ENCODE results near the gene MTMR2.

MTMR2 gene

GRCh38 chr11:95923728-95924413 is at the start of gene MTMR2:
TSS of gene MTMR2 (minus strand) at chr11:95924107. CDS start at chr11:95923954, 153 bp downstream.
- TF ChIP-seq GATA3 (IDR thresholded peaks at IDR 0.05; ENCODE audit: low read depth, low read length) = no peak
- no peak; the same call in 1 of the 2 replicates for TF ChIP-seq GATA2 (IDR thresholded peaks at IDR 0.05; ENCODE audit: low read depth, low read length)

DNA sequence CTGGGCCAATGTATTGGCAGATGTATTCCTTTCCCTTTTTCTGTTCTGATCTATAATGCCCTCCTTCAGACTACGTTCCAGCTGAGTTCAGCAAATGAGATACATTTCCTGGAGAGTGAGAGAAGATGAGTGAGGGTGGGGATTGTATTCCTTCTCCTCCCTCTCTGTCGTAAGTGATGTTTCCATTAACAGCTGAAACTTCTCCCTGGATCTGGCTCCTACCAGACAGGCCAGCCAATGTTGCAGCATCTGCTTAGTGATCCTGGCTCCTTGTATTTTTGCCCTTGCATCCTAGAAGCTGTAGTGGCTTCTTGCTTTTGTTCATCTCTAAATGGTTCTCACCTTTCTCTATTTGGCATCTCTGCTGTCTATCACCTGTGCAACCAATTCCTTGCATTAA is 48.2 kb upstream of the MTMR2 start:
- no peak for TF ChIP-seq GATA3 (IDR thresholded peaks at IDR 0.05; ENCODE audit: low read depth, low read length)
- no peak for TF ChIP-seq GATA2 (IDR thresholded peaks at IDR 0.05; ENCODE audit: low read depth, low read length)

- TF ChIP-seq GATA2 (IDR thresholded peaks at IDR 0.05; ENCODE audit: low read depth, low read length) (no peak), GATA3 (IDR thresholded peaks at IDR 0.05; ENCODE audit: low read depth, low read length) (no peak)
Measured at GRCh38 chr11:95968585-95968984, 44.7 kb upstream of the MTMR2 start.

DNA sequence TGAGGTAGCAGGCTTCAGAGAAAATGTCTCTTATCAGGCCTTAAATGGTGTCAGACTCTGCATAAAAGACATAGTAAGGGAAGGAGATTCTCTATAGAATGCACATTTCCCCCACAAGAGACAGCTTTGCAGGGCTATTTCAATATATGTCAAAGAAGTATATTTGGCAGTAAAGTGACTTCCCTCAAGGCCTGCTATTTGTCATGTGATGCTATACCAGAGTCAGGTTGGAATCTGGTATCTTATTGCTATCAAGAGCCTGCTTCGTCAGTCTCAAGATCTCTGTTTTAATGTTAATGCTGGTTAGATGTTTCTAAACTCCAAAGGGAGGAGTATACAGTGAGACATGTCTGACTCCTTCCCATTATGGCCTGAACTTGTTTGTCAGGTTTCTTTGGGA is 40.4 kb upstream of the MTMR2 start:
- TF ChIP-seq GATA3 (IDR thresholded peaks at IDR 0.05; ENCODE audit: low read depth, low read length) (no peak), GATA2 (IDR thresholded peaks at IDR 0.05; ENCODE audit: low read depth, low read length) (no peak)

GRCh38 chr11:95961758-95962157 is 37.9 kb upstream of the MTMR2 start:
- no peak for TF ChIP-seq GATA2 (IDR thresholded peaks at IDR 0.05; ENCODE audit: low read depth, low read length)
- no peak for TF ChIP-seq GATA3 (IDR thresholded peaks at IDR 0.05; ENCODE audit: low read depth, low read length)

- no peak for TF ChIP-seq GATA3 (IDR thresholded peaks at IDR 0.05; ENCODE audit: low read depth, low read length)
- TF ChIP-seq GATA2 (IDR thresholded peaks at IDR 0.05; ENCODE audit: low read depth, low read length) = no peak
Measured at GRCh38 chr11:95950905-95951304, 27.0 kb upstream of the MTMR2 start.

GRCh38 chr11:95948637-95949036 is 24.7 kb upstream of the MTMR2 start:
- TF ChIP-seq GATA2 (IDR thresholded peaks at IDR 0.05; ENCODE audit: low read depth, low read length) = no peak
- no peak for TF ChIP-seq GATA3 (IDR thresholded peaks at IDR 0.05; ENCODE audit: low read depth, low read length)

- TF ChIP-seq GATA3 (IDR thresholded peaks at IDR 0.05; ENCODE audit: low read depth, low read length) (no peak), GATA2 (IDR thresholded peaks at IDR 0.05; ENCODE audit: low read depth, low read length) (no peak)
Measured at GRCh38 chr11:95944623-95945022, 20.7 kb upstream of the MTMR2 start.

DNA sequence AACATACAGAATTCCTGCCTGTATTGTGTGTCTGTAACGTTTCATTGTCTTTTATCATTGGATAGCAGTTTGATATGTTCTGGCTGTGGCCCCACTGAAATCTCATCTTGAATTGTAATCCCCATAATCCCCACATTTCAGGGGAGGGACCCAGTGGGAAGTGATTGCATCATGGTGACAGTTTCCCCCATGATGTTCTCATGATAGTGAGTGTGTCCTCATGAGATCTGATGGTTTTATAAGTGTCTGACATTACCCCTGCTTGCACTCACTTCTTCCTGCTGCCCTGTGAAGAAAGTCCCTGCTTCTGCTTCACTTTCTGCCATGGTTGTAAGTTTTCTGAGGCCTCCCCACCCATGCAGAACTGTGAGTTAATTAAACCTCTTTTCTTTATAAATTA is 19.6 kb upstream of the MTMR2 start:
- TF ChIP-seq GATA3 (IDR thresholded peaks at IDR 0.05; ENCODE audit: low read depth, low read length) = no peak
- TF ChIP-seq GATA2 (IDR thresholded peaks at IDR 0.05; ENCODE audit: low read depth, low read length) = no peak

DNA sequence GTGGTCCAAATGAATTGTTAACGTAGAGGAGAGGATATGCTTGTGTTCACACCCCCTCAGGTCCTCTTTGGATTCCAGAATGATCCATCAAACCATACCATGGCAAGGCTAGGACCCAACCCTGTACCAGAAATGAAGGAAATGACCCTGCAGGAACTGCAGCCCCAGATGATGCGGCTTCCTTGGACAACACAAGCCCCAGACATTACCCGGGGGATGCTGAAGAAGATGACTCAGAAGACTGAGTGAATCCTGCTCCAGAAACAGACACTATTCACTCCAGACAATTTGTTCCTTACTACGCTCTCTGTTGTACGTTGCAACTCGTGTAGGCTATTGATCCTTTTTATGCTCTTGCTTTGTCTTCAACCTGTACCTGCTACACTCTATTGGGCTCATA is 15.2 kb upstream of the MTMR2 start:
- TF ChIP-seq GATA3 (IDR thresholded peaks at IDR 0.05; ENCODE audit: low read depth, low read length) = no peak

DNA sequence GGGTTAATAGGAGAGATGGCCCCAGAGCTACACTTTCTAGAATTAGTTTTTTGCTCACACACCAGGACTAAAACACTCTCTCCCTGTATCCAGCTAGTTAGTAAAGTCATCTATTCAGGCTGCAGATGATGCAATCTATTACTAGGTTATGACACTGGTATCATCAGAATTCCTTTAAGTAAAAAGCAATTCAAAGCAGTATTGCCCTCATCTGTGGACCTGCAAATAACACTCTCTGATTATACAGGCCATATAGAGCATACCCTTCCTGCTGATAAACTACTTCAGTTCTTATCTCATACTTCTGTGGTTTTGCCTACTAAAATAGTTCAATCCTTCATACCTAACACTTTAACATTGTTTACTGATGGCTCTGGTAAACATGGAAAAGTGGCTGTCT is 13.5 kb upstream of the MTMR2 start:
- TF ChIP-seq GATA2 (IDR thresholded peaks at IDR 0.05; ENCODE audit: low read depth, low read length) (no peak), GATA3 (IDR thresholded peaks at IDR 0.05; ENCODE audit: low read depth, low read length) (no peak)

- TF ChIP-seq GATA3 (IDR thresholded peaks at IDR 0.05; ENCODE audit: low read depth, low read length) (no peak), GATA2 (IDR thresholded peaks at IDR 0.05; ENCODE audit: low read depth, low read length) (no peak)
Measured at GRCh38 chr11:95933594-95933993, 9.7 kb upstream of the MTMR2 start.

DNA sequence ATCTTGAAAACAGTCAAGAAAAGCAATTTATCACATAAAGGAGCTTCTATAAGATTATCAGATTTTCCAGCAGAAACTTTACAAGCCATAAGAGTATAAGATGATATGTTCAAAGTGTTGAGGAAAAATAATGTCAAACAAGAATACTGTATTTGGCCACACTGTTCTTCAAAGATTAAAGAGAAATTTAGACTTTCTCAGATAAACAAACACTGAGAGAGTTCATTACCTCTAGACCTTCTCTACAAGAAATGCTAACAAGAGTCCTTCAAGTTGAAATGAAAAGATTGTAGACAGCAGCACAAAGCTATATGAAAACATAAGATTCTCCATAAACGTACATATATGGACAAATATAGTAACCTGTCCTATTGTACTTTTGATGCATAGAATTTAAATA is 8.0 kb upstream of the MTMR2 start:
- TF ChIP-seq GATA3 (IDR thresholded peaks at IDR 0.05; ENCODE audit: low read depth, low read length) (no peak), GATA2 (IDR thresholded peaks at IDR 0.05; ENCODE audit: low read depth, low read length) (no peak)

GRCh38 chr11:95930948-95931347 is 7.0 kb upstream of the MTMR2 start:
- no peak for TF ChIP-seq GATA2 (IDR thresholded peaks at IDR 0.05; ENCODE audit: low read depth, low read length)
- no peak for TF ChIP-seq GATA3 (IDR thresholded peaks at IDR 0.05; ENCODE audit: low read depth, low read length)

- TF ChIP-seq GATA2 (IDR thresholded peaks at IDR 0.05; ENCODE audit: low read depth, low read length) (no peak), GATA3 (IDR thresholded peaks at IDR 0.05; ENCODE audit: low read depth, low read length) (no peak)
Measured at GRCh38 chr11:95926726-95927125, 2.8 kb upstream of the MTMR2 start.

GRCh38 chr11:95925011-95925410 is 1.1 kb upstream of the MTMR2 start:
- TF ChIP-seq GATA2 (IDR thresholded peaks at IDR 0.05; ENCODE audit: low read depth, low read length) (no peak), GATA3 (IDR thresholded peaks at IDR 0.05; ENCODE audit: low read depth, low read length) (no peak)
